ENCODE data around the gene COL11A1.
"Not testable (repeated sequence)": the region's sequence is repeated elsewhere in the genome, so short reads cannot be mapped to it uniquely, and the experiment has no call there.

Gene COL11A1

DNA sequence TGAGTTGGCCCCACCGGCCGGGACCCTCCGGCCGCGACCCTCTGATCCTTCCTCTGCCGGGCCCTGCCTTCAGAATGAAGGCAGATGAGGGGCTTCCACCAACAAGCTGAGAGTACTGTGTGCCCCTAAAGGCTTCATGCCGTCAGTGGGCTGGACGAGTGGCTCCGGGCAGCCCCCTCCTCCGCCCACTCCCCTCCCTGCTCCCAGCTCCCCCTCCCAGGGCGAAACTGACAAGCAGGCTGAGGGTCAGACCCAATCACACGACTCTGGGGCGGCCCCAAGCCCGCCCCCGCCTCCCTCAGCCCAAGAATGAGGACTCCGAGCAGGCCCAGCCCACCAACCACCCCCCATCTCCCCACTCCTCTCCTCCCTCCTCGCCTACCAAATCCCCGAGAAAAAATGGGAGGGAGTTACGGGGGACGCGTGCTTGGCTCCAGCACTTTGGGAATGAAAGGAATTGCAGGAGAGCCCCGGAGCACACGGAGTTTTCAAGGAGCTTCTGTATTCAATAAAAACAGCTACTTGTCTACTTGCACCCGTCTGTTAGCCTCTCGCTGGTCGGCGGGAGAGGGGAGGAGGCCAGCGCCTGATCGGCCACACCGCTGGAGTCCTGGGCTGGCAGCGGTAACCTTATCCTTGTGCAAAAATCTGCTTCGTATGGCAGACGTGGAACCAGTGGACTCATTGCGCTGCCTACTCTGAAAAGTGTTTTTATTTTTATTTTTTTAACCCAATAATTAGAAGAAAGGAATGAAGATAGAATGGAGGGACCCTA lies at the start of gene COL11A1:
TSS of gene COL11A1 (minus strand) at position 147 of the 775 bp plus-strand sequence. CDS start 344 bp downstream, outside the sequence.
- no peak for DNase-seq

DNA sequence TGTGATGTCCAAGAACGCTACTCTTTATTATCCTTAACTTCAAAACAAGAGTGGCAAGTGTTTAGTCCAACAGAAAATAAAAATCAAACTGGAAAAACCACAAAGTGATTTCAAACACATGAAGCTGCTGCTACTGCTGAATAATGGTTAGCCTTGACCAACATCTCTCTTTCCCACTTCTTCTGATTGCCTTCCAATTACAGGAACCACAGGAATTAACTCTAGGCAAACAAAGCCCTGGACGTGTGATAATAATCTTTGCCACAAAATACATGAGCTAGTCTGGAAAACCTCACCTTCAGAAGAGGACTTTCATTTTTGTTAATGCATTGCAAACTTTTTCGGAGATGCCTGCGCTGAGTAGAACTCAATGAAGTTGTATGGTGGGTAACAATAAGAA lies 48.6 kb upstream of the COL11A1 start:
- DNase-seq = no peak

DNA sequence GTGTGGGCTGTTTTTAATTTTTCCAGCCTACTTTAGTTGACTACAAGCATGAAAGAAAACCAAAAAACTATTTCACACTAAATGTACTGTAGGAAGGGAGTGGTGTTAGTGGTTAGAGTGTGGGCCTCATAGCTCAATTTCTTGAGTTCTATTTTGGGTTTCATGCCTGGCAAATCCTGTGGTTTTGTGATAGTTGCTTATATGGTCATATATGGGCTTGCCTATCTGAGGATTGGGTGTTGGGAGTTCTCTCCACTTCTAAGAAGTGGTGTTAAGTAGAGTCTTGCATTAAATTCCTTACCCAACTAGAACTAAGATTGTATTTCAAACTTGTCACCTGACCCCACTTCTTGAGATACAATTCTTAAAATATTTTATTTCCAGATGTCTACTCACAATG lies 37.8 kb upstream of the COL11A1 start:
- no peak for DNase-seq

DNA sequence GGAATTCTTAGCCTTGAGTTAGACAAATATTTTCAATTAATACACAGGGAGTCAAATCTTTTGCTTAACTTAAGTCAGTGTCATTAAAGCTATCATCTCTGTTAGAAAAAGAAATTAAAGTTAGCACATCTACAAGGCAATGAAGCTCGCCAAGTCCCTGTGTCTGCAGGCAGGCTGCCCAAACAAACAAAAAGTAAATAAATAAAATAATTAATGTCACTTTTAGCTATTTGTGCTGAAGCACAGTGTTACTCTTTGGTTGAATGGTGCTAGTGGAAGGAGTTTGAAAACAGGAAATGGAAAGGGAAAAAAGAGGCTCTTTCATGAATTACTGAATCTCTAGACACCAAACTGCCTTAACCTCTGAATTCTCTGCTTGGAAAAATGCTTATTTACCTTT lies 37.1 kb upstream of the COL11A1 start:
- no peak for DNase-seq

DNA sequence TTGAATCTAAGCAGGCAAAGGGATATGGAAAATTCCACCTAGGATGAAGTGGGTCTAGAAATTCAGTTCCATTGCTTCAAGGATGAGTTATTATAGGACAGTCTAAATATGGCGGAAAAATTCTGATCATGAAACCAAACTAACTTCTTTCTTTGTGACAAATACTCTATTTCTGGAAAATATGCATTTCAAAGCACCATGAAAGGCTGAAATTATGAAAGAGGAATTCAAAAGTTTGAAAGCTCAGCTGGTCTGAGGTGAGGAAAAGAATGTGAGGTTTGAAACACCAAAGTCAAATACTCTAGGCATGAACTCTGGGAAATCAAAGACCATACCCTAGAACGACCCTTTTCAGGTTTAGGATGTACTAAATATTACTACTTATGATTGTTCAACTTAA lies 36.4 kb upstream of the COL11A1 start:
- DNase-seq = no peak

DNA sequence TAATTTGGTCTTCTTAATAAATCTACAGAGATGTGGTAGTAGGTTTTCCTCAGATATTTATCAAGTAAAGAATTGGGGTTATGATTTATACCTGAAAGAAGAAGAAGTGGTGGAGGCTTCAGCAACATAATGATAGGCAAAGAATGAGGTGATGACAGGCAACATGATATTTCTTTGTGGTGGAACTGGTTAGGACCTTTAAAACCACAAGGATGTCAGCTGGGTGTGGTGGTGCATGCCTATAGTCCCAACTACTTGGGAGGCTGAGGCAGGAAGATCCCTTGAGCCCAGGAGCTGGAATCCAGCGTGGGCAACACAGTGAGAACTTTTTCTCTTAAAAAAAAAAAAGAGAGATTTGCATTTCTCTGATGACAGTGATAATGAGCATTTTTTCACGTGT lies 34.1 kb upstream of the COL11A1 start:
- no peak for DNase-seq

DNA sequence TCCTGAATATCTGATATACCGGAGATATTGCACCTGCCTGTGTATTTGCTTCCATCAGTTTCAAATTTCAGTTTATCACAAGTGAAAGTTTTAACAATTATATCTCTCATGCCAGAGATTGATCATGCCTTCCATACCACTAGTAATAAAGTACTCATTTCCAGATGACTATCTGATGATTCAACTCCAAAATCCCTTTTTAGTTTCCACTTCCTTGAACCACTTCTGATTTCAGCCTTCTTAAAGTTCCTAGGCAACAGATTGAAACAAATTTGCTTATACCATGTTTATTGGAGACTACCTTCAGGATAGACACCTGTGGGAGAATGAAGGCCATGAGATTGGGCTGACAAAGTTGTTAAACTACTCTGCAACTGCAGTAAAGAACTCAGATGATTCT lies 21.5 kb upstream of the COL11A1 start:
- DNase-seq = no peak

DNA sequence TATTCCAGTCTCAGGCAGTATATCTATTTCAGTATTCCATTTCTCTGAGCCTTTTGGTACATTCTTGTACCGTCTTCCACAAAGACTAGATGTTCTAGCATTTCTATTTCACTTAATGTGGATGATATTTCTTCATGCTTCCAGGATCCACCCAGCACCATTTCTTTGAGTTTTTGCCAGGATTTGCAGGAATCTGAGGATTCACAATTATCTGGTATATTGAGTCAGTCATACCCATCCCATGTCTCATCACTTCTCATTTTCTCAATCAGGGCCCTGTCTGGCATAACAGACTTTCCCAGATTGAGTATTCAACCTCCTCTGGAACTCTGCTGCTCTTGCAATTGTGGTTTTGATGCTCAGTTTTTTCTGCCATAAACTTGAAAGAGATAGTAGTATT lies 20.9 kb upstream of the COL11A1 start:
- no peak for DNase-seq

DNA sequence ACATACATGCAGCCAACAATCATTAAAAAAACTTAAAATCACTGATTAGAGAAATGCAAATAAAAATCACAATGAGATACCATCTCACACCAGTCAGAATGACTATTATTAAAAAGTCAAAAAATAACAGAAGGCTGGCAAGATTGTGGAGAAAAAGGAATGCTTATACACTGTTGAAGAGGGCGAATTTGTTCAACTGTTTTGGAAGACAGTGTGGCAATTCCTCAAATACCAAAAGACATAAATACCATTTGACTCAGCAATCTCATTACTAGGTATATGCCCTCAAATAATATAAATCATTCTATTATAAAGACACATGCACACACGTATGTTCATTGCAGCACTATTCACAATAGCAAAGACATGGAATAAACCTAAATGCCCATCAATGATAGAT lies 19.9 kb upstream of the COL11A1 start:
- not testable (repeated sequence) for DNase-seq

DNA sequence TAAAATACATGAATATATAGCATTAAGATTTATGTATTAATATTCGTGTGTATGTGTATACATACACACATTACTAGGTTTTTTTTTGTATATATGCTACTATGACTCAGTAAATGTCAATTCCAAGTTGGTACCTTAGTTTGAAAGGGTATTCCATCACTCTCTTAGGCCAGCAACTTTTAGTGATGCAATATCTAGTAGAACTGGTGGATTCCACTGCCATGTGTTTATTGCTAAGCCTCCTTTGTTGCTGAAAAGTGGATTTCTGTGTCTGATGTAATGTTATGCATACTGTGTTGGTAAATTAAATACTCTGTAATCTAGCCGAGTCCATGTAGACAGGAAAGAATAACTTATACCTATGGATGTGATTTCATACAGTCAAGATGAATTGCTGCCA lies 16.9 kb upstream of the COL11A1 start:
- no peak for DNase-seq

DNA sequence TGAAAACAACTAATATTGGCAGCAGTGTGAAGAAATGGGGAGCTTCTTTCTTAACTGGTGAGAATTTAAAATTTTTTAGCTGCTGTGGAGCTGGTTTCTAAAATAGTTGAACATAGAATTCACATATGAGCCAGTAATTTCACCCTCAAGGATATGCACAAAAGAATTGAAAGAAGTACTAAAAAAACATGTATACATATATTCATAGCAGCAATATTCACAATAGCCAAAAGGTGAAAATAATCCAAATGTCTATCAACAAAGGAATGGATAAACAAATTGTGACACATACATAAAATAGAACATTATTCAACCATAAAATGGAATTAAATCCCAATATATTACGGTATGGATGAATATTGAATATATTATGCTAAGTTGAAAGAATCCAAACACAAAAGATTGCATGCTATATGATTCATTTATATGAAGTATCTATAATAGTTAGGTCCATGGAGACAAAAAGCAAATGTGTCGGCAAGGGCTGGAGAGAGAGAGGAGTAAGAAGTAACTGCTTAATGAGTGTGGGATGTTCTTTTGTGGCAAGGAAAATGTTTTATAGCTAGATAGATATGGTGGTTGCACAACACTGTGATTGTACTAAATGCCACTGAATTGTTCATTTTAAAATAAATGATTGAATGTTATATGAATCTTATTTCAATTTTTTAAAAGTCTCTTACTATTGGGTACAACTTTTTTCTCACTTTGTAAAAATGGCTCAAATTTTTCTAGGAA lies 14.8 kb upstream of the COL11A1 start:
- no peak for DNase-seq

DNA sequence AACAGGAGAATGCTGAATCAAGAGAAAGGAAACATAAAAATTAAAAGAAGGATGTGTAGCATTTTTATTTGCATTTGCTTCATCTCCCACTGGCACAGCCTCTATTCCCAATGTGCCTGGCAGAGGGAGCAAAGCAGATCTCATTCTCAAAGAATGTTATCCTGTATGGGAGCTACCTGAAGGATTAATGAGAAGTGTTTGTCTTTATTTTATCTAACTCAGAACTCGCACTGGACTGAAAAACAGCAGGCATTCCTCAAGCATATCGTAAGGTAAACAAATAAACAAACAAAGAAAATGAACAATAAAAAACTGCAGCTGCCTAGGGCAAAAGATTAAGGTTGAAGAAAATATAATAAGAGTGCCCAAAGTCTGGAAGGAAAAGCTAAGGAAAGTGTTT lies 12.7 kb upstream of the COL11A1 start:
- DNase-seq = no peak

DNA sequence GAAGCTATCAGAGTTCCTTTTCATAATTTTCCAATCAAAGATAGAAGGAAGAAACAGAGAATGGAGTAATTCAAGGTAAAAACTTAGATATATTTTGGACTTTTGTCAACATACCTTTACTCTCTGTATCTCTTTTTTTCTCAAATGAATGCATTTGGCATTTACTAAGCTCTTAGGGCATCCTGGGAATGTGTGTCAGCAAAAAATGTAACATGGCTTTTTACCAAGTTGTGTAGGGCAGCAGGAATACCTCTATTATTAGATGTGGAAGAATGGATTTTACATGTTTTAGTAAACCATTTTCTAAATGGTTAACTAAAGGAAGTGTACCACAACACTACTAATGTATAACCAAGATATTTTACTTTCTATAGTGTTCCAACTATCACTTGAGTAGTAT lies 4.2 kb upstream of the COL11A1 start:
- no peak for DNase-seq

DNA sequence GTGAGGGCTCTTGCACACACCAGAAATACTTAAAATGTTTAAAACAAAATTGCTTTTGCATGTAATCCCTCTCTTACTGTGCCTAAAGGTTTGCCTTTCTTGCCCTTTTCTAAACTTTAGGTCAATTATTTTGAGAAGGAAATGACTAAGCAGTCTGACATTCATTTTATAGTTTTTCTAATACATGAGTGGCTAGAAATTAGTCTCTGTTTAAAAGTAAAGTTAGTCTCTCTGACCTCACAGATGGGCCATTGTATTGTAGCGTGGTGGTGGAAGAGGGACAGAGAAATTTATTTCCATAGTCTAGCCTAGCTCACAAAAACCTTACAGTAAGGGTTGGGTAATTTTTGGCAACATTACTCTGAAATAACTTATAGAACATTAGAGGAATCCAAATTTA lies 3.6 kb upstream of the COL11A1 start:
- DNase-seq = no peak

DNA sequence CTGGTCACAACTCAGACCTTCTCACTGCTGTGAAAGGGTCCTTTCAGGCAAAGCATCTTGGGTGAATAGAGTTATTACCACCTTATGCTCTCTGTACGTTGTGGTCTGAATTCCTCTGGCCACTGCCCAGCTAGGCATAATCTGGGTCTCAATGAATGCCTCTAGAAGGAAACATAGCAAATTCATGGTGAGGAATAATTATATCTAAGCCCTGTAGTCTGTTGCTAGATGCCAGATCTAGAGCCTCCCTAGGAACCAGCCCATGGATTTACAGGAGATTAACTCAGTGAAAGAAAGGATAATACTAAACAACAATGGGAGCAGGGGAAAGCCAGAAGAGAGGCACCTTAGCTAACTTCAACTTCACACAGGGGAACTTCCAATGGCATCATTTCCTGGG lies 2.4 kb upstream of the COL11A1 start:
- DNase-seq = no peak

DNA sequence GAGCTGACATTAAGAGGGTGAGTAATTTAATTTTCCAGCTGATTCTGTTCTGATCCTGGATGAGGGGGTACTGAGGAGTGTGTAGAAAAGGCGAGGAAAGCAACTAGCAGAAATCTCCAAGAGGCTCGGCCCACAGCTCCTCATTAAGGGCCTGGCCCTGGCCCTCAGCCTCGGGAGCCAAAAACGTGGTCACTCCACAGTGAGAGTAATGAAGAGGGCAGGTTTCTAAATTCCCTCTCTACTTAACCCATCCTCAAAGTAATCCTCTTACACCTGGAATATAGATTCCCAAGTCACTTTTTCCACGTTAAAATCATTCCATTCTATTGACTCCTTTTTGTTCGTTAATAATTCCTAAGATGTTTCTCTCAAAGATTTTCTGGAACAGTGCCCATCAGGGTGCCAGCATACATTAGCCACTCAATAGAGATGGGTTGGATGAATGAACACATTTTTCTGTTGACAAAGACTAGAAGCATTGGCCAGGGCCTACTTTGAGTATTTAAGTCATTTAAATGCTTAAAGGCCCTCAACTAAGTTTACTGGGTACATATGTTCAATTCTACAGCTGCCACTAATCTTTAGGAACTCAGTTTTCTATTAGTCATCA lies 1.1 kb upstream of the COL11A1 start:
- DNase-seq = no peak

DNA sequence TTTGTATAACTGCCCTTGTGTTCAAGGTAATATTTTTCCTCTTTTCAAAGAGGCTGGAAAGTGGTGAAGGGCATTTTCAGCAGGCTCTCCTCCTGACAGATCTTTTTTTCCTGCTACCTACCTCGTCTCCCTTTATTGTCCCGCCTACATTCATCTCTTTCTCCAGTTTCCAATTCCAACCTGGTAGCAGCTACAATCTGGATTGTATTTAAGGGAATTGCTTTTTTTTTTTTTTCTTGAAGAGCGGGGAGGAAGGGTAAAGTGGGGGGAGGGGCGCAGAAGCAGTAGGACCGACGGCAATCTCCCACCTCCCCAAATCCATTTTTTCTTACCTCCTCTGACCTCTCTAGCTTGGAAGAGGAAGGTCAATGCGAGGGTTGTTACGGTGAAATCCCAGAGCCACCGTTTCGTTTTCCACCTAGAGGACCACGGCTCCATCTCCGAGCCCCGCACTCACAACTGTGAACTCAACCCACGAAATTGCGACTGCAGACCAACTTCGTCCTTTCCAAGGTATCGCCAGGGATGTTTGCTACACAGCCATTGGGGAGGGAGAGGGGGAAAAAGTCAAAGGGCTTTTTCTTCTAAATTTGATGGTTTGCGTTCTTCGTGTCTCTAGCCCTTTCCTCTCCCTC lies 464 bp downstream of the COL11A1 start:
- no peak for DNase-seq

DNA sequence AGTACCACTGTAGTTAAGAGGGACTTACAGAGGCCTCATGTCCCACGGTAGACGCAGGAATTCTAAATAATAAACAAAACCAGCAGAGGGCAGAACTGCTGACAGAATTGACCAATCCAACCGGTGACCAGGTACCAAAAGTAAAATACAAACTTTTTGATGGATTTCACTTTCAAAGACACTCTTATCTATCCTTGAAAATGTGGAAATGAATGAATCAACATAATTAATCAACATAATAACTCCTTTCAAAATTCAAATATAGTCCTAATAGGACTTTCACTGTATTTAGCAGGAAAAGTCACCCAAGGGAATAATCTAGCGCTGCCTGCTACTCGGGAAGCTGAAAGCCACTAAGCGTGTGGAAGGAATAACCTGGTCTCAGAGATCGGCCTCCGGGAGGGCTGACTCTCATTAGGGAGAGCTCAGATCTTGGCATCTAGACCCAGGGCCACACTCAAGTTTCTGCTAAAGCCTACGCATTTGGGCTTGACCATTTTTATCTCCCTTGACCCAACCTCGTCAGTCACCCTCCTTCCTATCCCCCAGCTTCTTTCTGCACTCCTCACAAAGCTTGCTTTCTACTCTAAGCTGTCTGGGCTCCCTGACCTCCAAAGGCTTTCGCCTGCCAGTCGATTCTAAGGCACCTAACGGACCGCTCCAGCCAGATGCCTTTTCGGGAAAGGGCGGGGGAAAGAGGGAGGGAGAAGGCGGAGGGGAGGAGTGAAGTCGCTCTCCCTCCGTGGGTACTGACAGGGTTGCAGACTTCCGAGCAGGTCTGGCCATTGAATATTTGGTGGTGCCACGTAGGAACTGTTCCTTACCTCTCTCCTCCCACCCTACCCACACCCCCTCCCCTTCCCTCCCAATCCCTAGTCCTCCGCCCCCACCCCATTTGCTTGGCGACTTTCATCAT lies 1.6 kb downstream of the COL11A1 start:
- peak; percentile 5 to 46 for DNase-seq

DNA sequence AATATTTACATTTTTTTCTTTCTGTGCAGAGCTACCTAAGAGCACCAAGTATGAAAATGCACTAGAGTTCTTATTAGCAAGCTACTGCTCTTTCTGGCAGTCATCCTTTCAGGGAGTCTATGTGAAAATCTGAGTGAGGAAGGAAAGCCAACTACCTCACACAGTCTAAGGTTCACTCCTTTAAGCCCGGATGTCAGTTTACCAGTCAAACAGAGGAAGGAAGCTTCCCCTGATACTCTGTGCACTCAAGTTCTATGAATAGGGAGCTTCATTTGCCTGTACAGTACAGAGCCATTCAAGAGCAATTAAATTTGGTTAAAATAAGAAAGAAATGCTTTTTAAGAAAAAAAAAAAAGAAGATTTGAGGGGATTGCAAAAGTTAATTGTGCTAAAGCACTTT lies 6.9 kb downstream of the COL11A1 start:
- no peak for DNase-seq

DNA sequence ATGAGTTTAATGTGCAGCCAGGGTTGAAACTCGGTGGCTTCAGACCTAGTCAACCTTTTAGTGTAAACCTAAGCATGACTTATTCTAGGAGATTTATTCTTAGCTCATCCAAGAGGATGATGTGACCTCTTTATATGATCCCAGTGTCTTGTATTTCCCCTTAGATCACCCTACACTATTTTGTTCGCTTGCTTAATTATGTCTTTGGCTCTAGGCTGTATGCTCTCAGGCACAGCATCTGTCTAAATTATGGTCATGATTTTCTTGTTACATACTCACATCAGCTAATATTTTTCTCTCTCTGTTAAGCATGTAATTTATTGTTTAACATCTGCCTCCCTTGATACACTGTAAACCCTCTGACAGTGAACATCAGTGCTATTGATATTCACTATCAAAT lies 19.1 kb downstream of the COL11A1 start:
- no peak for DNase-seq

DNA sequence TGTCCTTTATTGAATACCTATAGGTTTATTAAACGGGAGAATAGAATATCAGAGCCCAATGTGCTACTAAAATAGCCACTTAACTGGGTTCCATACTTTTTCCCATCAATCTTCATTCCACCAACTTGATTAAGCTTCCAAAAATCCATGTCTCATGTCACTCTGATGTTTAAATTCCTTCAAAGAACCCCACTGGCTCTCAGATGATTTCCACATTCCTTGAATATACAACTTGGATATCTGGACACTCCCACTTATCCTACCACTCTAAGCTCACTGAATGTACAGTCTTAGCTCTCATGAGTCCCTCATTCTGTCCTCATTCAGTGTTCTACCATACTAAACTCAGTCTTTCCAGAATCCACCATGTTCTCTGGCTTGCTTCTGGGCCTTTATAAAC lies 21.1 kb downstream of the COL11A1 start:
- no peak for DNase-seq

DNA sequence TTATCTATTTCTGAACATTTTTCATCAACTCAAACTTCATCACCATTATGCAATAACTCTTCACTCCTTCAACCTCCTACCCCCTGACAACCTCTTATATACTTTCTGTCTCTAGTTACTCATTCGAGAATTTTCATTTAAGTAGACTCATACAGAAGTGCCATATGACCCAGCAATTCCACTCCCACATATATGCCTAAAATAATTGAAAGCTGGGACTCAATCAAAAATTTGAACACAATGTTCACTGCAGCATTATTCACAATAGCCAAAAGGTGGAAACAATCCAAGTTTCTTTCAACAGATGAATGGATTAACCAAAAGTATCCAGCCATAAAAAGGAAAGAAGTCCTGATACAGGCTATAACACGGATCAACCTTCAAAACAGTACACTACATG lies 24.1 kb downstream of the COL11A1 start:
- DNase-seq = no peak
